NCI-H2196 treated with DMSO at 0.1 percent for 48 hours (cell line): Measurements from ENCODE around the gene GPC3.
A peak's percentile ranks its signal among the peaks of the same experiment; 100 is the strongest.
"Not testable (repeated sequence)": the region's sequence is repeated elsewhere in the genome, so short reads cannot be mapped to it uniquely, and the experiment has no call there.

Source experiments
- DNase-seq: peaks from one replicate; lab custom pipeline; 2025; ENCODE audit not compliant: unreplicated experiment; lab: John Stamatoyannopoulos, UW

Gene GPC3

DNA sequence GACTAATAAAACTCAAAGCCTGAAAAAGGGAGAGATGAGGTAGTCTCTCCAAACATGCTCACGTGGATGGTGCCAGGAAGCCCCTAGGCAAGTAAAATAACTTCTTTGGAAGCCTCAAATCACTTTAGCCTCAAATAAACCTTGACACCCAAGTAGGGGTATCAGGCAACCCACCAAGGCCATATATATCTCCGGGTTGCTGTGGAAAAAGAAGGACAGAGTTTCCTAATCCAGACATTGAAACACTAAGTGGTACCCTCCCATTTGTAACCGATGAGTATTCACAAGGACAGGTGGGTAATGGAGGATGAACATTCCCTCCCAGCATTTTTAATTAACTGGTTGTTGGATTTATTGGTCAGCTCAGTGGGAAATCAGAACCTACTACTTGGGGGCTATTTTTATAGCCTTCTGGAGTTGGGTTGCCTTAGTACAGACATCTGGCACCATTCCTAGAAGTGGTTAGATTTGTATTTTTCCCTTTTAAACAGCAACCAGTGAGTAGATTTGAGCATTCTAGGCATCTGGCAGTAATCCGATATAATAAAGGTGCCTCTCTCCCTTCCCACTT lies 87.7 kb downstream of the GPC3 start:
- DNase-seq, result peak; percentile 7

DNA sequence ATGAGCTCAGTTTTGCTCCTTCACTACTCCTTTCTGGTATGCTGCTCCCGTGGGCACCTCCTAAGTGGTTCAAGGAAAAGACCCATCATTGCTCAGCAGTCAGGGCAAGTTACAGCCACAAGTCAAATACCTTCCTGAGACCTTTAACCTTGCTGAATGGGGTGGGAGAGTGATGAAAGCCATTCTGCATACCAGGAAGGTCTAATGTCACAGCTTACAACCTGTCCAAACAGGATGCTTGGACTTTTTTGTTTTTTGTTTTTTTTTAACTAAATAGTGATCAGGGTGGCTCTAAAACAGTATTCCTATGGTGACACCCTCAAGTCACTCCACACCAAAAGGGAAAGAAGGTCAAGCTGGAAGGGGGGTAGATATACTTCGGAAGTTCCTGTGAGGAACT lies 93.1 kb downstream of the GPC3 start:
- no peak for DNase-seq

DNA sequence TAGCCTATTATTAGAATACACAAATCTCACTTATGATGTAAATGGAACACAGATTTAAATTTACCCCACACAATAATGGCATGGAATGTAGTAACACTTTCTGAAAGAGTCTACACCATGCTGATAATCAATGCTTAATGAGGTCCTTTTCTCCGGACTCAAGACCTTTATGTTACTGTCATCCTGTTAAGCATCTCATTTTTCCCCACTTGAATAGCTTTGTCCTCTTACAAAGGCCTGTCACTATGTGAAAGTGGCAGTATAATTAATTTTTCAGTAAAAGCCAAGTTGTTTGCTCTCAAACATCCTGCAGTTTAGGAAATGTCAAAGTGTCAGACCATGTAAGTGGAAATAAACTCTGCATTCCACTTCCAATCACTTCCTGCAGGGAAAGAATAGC lies 96.4 kb downstream of the GPC3 start:
- no peak for DNase-seq

DNA sequence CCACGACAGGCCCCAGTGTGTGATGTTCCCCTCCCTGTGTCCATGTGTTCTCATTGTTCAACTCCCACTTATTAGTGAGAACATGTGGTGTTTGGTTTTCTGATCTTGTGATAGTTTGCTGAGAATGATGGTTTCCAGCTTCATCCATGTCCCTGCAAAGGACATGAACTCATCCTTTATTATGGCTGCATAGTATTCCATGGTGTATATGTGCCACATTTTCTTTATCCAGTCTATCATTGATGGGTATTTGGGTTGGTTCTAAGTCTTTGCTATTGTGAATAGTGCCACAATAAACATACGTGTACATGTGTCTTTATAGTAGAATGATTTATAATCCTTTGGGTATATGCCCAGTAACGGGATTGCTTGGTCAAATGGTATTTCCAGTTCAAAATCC lies 97.3 kb downstream of the GPC3 start:
- not testable (repeated sequence) for DNase-seq

GRCh38 chrX:133884430-133885394 lies 100.7 kb downstream of the GPC3 start:
- no peak for DNase-seq

DNA sequence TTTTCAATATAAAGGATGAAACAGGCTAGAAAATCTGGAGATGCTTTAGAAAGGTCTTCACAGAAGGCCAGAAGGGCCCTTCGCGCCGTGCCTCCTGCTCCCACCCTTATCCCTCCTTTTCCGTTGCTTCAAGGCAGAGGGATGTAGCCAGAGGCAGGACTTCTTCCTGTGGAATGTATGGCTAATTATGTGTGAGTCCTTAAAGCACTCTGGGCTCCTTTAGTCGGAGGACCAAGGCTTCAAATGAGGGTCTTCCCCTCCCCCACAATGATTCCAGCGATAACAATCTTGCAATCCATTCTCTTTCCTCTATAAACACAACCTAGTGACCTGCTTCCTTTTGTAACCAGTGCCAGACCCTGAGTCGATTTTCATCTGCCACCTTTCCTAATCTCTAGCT lies 103.5 kb downstream of the GPC3 start:
- no peak for DNase-seq

DNA sequence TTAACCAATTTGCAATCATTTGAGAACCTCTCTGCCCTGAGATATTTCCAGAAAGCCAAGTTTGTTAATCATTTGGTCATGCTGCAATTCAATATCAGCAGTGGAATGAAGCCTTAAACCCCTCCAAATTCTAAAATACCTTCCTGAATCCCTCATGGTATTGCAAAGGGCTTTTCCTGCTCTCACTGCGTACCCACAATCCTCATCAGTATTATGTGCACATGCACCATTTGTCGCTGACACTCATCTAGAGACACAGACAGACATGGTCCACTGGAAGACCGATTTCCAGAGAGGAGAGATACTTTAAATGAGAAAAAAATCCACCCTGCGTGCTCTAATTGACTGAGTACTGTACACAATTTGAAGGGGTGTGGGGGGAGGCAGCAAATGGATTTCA lies 104.4 kb downstream of the GPC3 start:
- no peak for DNase-seq

GRCh38 chrX:133880032-133880443 lies 105.4 kb downstream of the GPC3 start:
- DNase-seq, result peak; percentile 3

- no peak for DNase-seq
Measured at GRCh38 chrX:133878710-133879109, 106.7 kb downstream of the GPC3 start.

DNA sequence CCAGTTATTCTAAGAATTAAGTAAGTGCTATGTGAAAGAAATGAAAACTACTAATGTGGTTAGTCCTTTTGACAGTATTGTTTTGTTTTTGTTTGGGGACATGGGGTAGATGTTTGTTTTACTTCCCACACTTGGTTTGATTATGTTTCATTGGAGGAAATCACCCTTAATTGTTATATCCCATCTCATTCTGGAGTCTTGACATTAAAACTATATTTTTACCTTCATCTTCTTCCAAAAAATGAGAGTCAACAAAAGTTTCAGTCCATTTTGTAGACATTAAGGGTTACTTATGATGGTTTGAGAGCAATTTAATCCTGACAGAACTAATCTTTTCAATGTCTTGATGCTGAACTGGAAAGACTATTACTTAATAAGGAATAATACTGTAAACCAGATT lies 108.7 kb downstream of the GPC3 start:
- DNase-seq, result no peak

DNA sequence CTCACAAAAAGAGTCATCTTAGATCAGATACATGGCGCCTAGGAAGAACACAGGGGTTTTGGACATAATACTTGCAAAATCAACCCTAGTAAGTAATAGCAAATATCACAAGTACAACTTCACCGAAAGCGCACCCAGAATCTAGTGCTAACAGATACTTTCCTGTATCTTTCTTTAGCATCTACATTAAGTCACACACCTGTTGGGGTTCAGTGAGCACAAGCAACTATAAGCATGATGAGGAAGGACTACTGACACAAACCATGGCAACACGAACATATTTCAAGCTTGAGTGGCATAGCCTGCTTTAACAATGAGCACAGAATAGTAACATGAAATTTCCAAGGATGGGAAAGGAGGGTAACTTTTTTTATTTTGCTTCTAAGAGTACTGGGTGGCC lies 116.1 kb downstream of the GPC3 start:
- DNase-seq, result no peak

GRCh38 chrX:133868682-133869081 lies 116.7 kb downstream of the GPC3 start:
- no peak for DNase-seq

GRCh38 chrX:133868250-133868649 lies 117.1 kb downstream of the GPC3 start:
- no peak for DNase-seq

DNA sequence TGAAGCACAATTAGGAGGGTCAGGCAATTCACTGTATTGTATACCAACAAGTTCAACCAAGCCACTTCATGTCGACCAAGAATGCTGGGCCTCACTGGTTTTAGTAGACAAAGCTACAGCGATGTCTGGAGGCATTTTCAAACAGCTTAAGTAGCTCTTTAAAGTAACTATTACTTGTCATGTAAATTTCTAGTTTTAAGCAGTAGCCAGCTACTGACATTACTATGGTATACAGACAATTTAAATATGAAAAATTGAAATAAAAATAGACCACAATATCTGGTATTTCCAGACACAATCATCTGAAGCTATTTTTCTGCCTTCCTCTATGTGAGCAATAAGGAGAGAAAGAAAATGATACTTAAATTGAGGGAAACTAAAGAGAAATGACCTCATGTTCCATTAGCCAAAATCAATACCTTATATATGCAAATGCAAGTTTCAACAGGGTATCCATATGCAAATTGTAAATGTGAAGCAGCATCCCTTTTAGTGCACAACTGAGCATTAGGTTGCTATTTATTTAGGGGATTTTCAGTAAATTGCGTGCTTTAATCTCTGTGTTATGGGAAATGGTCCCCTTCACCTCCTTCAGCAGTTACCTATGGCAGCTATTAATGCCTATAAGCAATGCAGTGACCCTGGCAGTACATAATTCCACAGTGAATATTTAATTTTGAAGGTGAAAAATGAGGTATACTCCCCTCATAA lies 119.5 kb downstream of the GPC3 start:
- no peak for DNase-seq

DNA sequence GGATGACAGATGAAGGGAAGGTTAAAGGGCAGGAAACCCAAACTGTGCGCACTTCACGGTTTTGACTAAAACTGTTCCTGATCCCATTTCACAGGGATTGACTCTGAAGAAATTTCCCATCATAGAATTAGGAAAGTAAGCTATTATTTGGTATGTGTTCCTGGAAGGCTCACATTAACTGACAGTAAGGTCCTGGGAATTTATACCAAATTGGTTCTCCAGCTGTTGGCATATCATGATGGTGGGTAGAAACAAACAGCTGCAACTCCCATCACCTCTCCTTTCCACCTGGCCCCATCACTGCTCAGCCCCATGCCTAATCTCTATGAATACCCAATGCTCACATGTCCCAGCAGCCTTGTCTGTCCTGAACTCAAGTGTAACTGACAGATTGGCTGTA lies 121.2 kb downstream of the GPC3 start:
- DNase-seq, result no peak

DNA sequence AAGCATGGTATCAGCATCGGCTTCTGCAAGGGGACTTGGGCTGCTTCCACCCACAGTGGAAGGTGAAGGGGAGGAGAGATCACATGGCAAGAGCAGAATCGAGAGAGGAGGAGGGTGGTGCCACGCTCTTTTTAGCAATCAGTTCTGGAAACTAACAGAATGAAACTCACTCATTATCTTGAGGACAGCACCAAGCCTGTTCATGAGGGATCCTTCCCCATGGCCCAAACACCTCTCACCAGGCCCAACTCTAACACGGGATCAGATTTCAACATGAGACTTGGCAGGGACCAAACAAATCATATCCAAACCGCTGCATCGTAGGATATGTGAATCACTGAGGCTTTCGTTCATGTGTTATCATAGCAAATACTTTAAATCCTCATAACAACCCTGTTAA lies 125.5 kb downstream of the GPC3 start:
- DNase-seq, result peak; percentile 8

DNA sequence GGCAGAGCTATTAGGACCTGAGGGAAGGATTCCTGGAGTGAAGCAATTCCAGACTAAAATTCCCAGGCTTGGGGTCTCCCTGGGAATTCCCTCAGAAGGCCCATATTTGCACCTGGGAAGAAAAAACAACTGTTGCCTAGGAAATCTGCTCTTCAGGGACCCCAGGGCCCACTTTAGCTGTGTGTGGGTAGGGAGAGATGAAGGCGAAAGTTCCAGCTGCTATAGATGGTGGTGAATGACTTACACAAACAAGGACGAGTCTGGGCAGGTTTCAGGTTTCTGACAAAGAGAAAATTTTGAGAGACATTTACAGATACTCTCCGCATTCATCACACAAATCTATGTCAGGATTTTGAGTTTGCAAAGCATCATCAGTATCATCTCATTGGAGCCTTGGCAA lies 126.1 kb downstream of the GPC3 start:
- peak; percentile 12 for DNase-seq

- DNase-seq, result no peak
Measured at GRCh38 chrX:133857640-133858269, 127.6 kb downstream of the GPC3 start.

DNA sequence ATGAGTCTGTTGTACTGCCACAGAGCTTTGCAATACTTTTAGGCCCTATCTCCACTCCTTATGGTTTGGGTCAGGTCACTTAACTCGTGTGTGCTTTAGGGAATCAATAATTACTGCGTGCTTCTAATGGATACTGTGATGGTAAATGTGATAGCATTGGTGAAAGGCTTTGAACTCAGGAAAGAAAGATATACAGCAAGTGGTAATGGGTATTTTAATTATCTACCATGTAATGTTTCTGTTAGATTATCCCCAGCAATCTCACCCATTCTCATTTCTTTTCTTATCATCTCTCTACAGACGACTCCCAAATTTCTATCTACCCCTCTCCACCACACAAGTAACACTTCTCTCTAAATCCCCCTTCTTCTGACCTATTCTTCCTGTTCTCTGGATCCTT lies 128.6 kb downstream of the GPC3 start:
- DNase-seq, result no peak

DNA sequence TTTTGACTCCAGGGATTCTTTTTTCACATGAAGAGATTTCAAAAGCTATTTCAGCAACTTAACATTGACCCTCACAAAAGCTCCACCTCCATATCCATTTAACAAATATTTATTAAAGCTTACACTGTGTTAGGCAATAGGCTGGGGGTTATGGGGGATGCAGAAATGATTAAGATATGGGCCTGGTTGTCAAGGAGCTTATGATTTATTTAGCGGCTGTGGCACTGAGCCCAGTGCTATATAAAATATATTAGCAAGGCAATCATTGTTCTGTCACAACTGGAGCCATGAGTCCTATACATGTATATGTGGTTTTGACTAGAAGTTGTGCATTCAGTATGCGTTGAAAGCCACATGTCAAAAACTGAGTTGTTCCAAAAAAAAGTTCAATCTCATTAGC lies 131.1 kb downstream of the GPC3 start:
- no peak for DNase-seq

GRCh38 chrX:133852837-133853356 lies 132.5 kb downstream of the GPC3 start:
- DNase-seq, result no peak
